ENCODE results near the gene MAP2K1.

The MAP2K1 gene

DNA sequence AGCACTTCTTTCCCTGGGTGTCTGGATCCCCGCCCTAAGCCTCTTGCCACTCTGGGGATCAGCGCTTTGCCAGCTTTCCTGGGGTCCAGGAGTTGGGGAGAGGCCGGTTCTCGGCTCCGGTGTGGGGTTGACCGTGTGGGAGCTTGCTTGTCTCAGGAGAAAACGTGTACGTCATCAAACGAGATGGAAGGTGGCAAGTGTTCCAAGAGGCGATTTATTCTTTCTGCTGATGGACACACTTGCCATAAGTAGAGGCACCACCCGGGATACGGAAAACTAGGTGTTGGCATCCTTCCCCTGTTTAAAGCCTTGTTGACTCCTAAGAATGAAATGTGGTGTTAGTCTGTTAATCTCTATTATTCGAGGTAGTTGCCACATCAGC, 118.7 kb downstream of the MAP2K1 start (continued):
- 0 out of 2 replicates have a peak, but pooled peaks have one; percentile 25 for TF ChIP-seq ZFP37 (tag by site-specific recombination; IDR thresholded peaks at IDR 0.05)
- peak; percentile 6; the same call in 1 of the 2 replicates for TF ChIP-seq ZNF335 (tag by site-specific recombination; conservative IDR thresholded peaks at IDR 0.05)
- TF ChIP-seq ZNF600 (tag by site-specific recombination; IDR thresholded peaks at IDR 0.05), result peak; percentile 85
- TF ChIP-seq ZNF366 (tag by site-specific recombination; conservative IDR thresholded peaks at IDR 0.05), result no peak
- TF ChIP-seq, protein P1, sequence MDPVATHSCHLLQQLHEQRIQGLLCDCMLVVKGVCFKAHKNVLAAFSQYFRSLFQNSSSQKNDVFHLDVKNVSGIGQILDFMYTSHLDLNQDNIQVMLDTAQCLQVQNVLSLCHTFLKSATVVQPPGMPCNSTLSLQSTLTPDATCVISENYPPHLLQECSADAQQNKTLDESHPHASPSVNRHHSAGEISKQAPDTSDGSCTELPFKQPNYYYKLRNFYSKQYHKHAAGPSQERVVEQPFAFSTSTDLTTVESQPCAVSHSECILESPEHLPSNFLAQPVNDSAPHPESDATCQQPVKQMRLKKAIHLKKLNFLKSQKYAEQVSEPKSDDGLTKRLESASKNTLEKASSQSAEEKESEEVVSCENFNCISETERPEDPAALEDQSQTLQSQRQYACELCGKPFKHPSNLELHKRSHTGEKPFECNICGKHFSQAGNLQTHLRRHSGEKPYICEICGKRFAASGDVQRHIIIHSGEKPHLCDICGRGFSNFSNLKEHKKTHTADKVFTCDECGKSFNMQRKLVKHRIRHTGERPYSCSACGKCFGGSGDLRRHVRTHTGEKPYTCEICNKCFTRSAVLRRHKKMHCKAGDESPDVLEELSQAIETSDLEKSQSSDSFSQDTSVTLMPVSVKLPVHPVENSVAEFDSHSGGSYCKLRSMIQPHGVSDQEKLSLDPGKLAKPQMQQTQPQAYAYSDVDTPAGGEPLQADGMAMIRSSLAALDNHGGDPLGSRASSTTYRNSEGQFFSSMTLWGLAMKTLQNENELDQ (tag by site-specific recombination; IDR thresholded peaks at IDR 0.05; ENCODE audit: low read depth), result no peak
- TF ChIP-seq, protein P2, sequence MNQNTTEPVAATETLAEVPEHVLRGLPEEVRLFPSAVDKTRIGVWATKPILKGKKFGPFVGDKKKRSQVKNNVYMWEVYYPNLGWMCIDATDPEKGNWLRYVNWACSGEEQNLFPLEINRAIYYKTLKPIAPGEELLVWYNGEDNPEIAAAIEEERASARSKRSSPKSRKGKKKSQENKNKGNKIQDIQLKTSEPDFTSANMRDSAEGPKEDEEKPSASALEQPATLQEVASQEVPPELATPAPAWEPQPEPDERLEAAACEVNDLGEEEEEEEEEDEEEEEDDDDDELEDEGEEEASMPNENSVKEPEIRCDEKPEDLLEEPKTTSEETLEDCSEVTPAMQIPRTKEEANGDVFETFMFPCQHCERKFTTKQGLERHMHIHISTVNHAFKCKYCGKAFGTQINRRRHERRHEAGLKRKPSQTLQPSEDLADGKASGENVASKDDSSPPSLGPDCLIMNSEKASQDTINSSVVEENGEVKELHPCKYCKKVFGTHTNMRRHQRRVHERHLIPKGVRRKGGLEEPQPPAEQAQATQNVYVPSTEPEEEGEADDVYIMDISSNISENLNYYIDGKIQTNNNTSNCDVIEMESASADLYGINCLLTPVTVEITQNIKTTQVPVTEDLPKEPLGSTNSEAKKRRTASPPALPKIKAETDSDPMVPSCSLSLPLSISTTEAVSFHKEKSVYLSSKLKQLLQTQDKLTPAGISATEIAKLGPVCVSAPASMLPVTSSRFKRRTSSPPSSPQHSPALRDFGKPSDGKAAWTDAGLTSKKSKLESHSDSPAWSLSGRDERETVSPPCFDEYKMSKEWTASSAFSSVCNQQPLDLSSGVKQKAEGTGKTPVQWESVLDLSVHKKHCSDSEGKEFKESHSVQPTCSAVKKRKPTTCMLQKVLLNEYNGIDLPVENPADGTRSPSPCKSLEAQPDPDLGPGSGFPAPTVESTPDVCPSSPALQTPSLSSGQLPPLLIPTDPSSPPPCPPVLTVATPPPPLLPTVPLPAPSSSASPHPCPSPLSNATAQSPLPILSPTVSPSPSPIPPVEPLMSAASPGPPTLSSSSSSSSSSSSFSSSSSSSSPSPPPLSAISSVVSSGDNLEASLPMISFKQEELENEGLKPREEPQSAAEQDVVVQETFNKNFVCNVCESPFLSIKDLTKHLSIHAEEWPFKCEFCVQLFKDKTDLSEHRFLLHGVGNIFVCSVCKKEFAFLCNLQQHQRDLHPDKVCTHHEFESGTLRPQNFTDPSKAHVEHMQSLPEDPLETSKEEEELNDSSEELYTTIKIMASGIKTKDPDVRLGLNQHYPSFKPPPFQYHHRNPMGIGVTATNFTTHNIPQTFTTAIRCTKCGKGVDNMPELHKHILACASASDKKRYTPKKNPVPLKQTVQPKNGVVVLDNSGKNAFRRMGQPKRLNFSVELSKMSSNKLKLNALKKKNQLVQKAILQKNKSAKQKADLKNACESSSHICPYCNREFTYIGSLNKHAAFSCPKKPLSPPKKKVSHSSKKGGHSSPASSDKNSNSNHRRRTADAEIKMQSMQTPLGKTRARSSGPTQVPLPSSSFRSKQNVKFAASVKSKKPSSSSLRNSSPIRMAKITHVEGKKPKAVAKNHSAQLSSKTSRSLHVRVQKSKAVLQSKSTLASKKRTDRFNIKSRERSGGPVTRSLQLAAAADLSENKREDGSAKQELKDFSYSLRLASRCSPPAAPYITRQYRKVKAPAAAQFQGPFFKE (tag by site-specific recombination; IDR thresholded peaks at IDR 0.05; ENCODE audit: borderline replicate concordance), result no peak
- TF ChIP-seq ZNF785 (tag by site-specific recombination; IDR thresholded peaks at IDR 0.05), result no peak
- TF ChIP-seq SCRT1 (tag by site-specific recombination; IDR thresholded peaks at IDR 0.05; ENCODE audit: borderline replicate concordance), result no peak
- peak; percentile 88 for TF ChIP-seq ATF2 (tag by site-specific recombination; IDR thresholded peaks at IDR 0.05; ENCODE audit: low read depth)
- TF ChIP-seq ZNF580 (tag by site-specific recombination; IDR thresholded peaks at IDR 0.05), result no peak
- TF ChIP-seq GLI4 (tag by site-specific recombination; IDR thresholded peaks at IDR 0.05), result 0 out of 2 replicates have a peak, but pooled peaks have one; percentile 14
- TF ChIP-seq GLIS1 (tag by site-specific recombination; IDR thresholded peaks at IDR 0.05), result peak; percentile 39; the same call in 1 of the 2 replicates
- no peak for TF ChIP-seq ZNF155 (tag by site-specific recombination; IDR thresholded peaks at IDR 0.05)

DNA sequence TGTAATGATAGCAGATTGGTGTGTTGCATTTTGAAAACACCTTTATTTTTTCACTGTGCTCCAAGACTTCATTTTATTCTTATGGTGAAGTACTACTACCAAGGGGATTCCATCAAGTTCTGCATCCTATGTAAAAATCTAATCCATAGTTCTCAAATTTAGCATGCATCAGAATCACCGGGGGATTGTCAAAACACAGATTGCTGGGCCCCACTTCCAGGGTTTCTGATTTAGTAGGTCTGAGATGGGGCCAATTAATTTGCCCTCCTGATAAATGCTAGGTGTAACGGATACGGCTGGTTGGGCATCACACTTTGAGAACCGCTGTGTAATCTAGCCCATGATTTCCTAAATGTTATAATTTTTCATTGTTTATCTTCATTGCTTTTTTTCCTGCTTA, 119.1 kb downstream of the MAP2K1 start:
- CTCF ChIA-PET, result interaction anchor here (0.5 to 3.0 kb wide), 6 partner anchors 8 to 867 kb away, joined by 3 to 23 read pairs (median 4); partner anchors contain the start of gene SNAPC5
- Histone ChIP-seq H3K4me3 (ENCODE audit: low read depth, low read length) (peak overlapping the region; percentile 76), H3K4me1 (ENCODE audit: control insufficient read depth, insufficient read depth, low read length) (peaks cover 5% of the 10 kb centered on the region; the same call in 1 of the 2 replicates), H3K27ac (ENCODE audit: extremely low read depth, low read depth, low read length) (peak overlapping the region; percentile 86; the same call in 1 of the 2 replicates), H3K9me3 (ENCODE audit: control insufficient read depth, insufficient read depth, low read depth, low read length) (no peaks in the 10 kb centered on the region), H3K36me3 (ENCODE audit: control insufficient read depth in 2 of 2, insufficient read depth in 1 of 2, low read length in 2 of 2) (peaks cover 32 to 44% of the 10 kb centered on the region in 2 experiments)
- POLR2A ChIA-PET, result interaction anchor here (0.8 to 1.9 kb wide), 6 partner anchors 15 to 346 kb away, joined by 3 to 8 read pairs (median 4); partner anchors contain the start of genes MAP2K1 and SMAD6
- TF ChIP-seq KLF10 (tag by site-specific recombination; IDR thresholded peaks at IDR 0.05) (0 out of 2 replicates have a peak, but pooled peaks have one; percentile 39), ZBTB20 (tag by site-specific recombination; IDR thresholded peaks at IDR 0.05) (peak; percentile 99), ZNF692 (tag by site-specific recombination; IDR thresholded peaks at IDR 0.05) (peak; percentile 87), ZNF16 (tag by site-specific recombination; IDR thresholded peaks at IDR 0.05; ENCODE audit: low read depth) (no peak), ZNF707 (tag by site-specific recombination; IDR thresholded peaks at IDR 0.05) (no peak), ZFP69B (tag by site-specific recombination; IDR thresholded peaks at IDR 0.05) (peak; percentile 50; the same call in 1 of the 2 replicates), ZBTB17 (tag by site-specific recombination; IDR thresholded peaks at IDR 0.05) (peak; percentile 60)
- TF ChIP-seq, protein P3, sequence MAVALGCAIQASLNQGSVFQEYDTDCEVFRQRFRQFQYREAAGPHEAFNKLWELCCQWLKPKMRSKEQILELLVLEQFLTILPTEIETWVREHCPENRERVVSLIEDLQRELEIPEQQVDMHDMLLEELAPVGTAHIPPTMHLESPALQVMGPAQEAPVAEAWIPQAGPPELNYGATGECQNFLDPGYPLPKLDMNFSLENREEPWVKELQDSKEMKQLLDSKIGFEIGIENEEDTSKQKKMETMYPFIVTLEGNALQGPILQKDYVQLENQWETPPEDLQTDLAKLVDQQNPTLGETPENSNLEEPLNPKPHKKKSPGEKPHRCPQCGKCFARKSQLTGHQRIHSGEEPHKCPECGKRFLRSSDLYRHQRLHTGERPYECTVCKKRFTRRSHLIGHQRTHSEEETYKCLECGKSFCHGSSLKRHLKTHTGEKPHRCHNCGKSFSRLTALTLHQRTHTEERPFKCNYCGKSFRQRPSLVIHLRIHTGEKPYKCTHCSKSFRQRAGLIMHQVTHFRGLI (tag by site-specific recombination; IDR thresholded peaks at IDR 0.05), result peak; percentile 88; the same call in 1 of the 2 replicates
